Measurements from ENCODE around the gene ELF4. TPM values are rescaled to one million over a fixed set of nuclear protein-coding genes. Genes with fewer than 3 reads are reported as not detected.

Gene ELF4
- total and polyA plus RNA-seq, 9 of the 15 experiments (the other 6 are each of a cell fraction or from before 2014, with no cell fraction given), result 5.9 to 55.8 (median 25.2) TPM

- TF ChIP-seq RFX1 (IDR thresholded peaks at IDR 0.05), result peak; percentile 68; the same call in 1 of the 2 replicates
- TF ChIP-seq TBP (optimal IDR thresholded peaks at IDR 0.05; ENCODE audit: low read depth, low read length), result no peak
- no peak for TF ChIP-seq CEBPB (tag; IDR thresholded peaks at IDR 0.05)
- TF ChIP-seq CBX3 (IDR thresholded peaks at IDR 0.05; ENCODE audit: borderline replicate concordance in 1 of 2, low read length in 2 of 2), result no peak
- TF ChIP-seq SMARCB1 (IDR thresholded peaks at IDR 0.05; ENCODE audit: insufficient read length, low read depth), result no peak
- no peak for TF ChIP-seq ZC3H8 (IDR thresholded peaks at IDR 0.05)
- TF ChIP-seq ATF1 (CRISPR knock-in tag; IDR thresholded peaks at IDR 0.05), result no peak
- peak; percentile 57 for TF ChIP-seq ATF1 (tag; IDR thresholded peaks at IDR 0.05)
- TF ChIP-seq BRF1 (IDR thresholded peaks at IDR 0.05; ENCODE audit: borderline replicate concordance, extremely low read depth, insufficient read length), result no peak
- TF ChIP-seq NCOA2 (IDR thresholded peaks at IDR 0.05; ENCODE audit: partially characterized antibody in 2 of 2), result no peak
- no peak for TF ChIP-seq ZBTB26 (CRISPR knock-in tag; IDR thresholded peaks at IDR 0.05)
- no peak for TF ChIP-seq ZBTB17 (CRISPR knock-in tag; IDR thresholded peaks at IDR 0.05)
- TF ChIP-seq ZBTB1 (CRISPR knock-in tag; IDR thresholded peaks at IDR 0.05; ENCODE audit: borderline replicate concordance, low read depth), result no peak
- peak; percentile 55 for TF ChIP-seq PRDM10 (IDR thresholded peaks at IDR 0.05; ENCODE audit: partially characterized antibody)
- no peak for TF ChIP-seq PTBP1 (IDR thresholded peaks at IDR 0.05; ENCODE audit: low read depth, low read length)
- TF ChIP-seq NCOA6 (IDR thresholded peaks at IDR 0.05), result no peak
- TF ChIP-seq KAT2B (IDR thresholded peaks at IDR 0.05; ENCODE audit: low read depth, low read length), result no peak
- TF ChIP-seq ZFP91 (CRISPR knock-in tag; IDR thresholded peaks at IDR 0.05), result no peak
- no peak for TF ChIP-seq ZNF830 (CRISPR knock-in tag; IDR thresholded peaks at IDR 0.05)
- no peak for TF ChIP-seq ZNF551 (CRISPR knock-in tag; IDR thresholded peaks at IDR 0.05)
- no peak for TF ChIP-seq NR4A1 (CRISPR knock-in tag; IDR thresholded peaks at IDR 0.05)
- no peak for TF ChIP-seq NR4A1 (tag; IDR thresholded peaks at IDR 0.05)
- TF ChIP-seq ZNF76 (CRISPR knock-in tag; IDR thresholded peaks at IDR 0.05; ENCODE audit: borderline replicate concordance), result no peak
- TF ChIP-seq ASH1L (IDR thresholded peaks at IDR 0.05; ENCODE audit: borderline replicate concordance, low read depth, partially characterized antibody), result no peak
Measured at GRCh38 chrX:130082244-130083106, 27.8 kb downstream of the ELF4 start (continued).

All from K562 (cell line).